Esophagus squamous epithelium (tissue), 4 donors: ENCODE measurements around the gene TMIGD3.

Source experiments
- CTCF ChIP-seq, 6 experiments: fragments of 450-650 bp in 4 of 6; fragments of 200-600 bp in 2 of 6; sonication (generic) in 2 of 6; IDR thresholded peaks; one replicate each; pipeline ENCODE4 v1.5.1; 2016 to 2019; ENCODE audit warnings: antibody characterized with exemption in 6 of 6, mild to moderate bottlenecking in 4 of 6, moderate library complexity in 4 of 6
- POLR2A ChIP-seq, 4 donors: fragments of 450-650 bp; IDR thresholded peaks; one replicate each; pipeline ENCODE4 v1.6.1; 2017; ENCODE audit warnings: antibody characterized with exemption in 4 of 4, mild to moderate bottlenecking in 4 of 4, moderate library complexity in 3 of 4

- TF ChIP-seq CTCF (IDR thresholded peaks at IDR 0.05) (no peak), POLR2A (IDR thresholded peaks at IDR 0.05) (peak in 1 of 4 donors; percentile 25)
These were observed 32.1 kb upstream of the TMIGD3 start for GRCh38 chr1:111535256-111536191.
